Glomerular endothelial cell (primary cell): ENCODE results near the gene HIF3A. TPM values are rescaled to one million over a fixed set of nuclear protein-coding genes. Genes with fewer than 3 reads are reported as not detected.
"Not testable (repeated sequence)": the region's sequence is repeated elsewhere in the genome, so short reads cannot be mapped to it uniquely, and the experiment has no call there.

Experiments
- DNase-seq: peaks from one replicate; pipeline ENCODE4 v3.0.0-alpha.2; 2011; ENCODE audit warnings: low read depth, low spot score; ENCODE audit errors: extremely low read depth
- total RNA-seq: library from RNA; depleted of rRNA; stranded (reverse); fragments of >200 nt; gene quantifications from 2 replicates; pipeline ENCODE4 v1.2.3, GENCODE V29; 2015

Gene HIF3A
- total RNA-seq, 1 donor from 2014 or later = 7.5 TPM

DNA sequence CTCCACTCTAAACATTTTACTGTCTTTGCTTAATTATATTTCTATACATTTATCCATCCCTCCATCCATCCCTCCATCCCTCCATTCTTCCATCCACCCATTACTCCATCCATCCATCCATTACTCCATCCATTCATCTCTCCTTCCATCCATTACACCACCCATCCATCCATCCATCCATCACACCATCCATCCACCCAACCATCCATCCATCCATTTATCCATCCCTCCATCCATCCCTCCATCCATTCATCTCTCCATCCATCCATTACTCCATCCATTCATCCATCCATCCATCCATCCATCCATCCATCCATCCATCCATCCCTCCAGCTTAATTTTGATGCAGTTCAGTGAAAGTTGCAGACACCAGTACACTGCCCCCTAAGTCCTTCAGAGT is 5.0 kb upstream of the HIF3A start:
- DNase-seq = no peak

DNA sequence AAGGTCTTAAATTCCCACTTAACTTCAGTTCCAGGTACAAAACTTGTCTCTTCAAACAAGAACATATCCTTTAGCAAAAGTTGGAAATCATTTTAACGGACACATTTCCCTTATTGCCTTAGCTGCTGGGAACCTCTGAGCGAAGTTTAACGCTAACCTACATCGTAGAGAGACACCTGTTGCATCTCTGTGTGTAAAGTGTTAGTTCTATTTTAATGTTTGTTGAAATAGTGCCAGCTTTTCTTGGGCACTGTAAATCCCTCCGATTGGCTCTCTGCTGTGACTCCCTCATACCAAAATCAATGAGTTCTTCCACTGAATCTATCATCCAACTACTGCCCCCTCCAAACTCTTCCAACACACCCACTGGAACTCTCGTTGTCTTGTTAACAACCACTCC is 2.3 kb upstream of the HIF3A start:
- DNase-seq = no peak

DNA sequence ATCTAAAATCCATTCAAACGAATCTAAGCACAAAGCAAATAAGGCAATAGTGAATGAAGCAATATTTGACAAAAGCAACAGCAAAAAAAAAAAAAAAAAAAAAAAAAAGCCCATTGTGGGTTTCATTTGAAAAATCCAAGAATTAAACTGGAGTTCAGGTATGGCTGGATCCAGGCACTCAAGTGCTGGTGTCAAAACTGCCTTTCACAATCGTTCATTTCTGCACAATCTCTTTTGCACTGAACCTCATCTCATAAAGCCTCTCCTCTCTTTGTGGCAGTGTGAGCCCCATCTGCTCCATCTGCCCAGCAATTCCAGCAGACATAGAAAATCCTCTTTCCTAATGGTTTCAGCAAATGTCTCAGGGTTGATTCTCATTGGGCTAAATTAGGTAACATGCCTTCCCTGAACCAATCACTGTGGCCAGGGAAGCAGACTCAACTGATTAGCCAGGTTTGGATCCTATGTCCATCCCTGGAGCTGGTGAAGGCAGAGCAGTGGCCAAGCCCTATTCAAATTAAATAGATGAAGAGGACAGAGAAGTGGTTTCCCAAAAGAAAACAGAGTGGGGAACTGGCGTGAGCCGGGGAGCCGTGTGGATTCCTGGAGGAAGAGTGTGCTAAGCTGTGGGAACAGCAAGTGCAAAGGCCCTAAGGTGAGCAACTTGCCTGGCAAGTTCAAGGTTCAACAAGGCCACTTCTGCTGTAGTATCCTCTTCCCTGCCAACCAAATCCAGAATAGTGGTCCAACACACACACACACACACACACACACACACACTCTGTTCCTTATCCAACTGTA is 1.2 kb upstream of the HIF3A start:
- no peak for DNase-seq

DNA sequence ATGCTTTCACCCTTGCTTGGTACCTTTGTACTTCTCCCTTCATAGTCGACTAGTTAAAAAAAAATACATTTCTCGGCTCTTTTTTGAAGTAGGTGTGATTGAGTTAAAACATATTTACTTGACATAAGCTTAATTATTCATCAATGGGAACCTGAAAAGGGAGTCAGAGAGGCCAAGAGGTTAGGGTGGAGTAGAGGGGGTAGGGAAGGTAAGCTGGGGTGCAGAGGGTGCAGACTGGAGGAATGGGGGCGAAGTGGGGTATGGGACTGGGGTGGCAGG is 701 bp upstream of the HIF3A start:
- no peak for DNase-seq

DNA sequence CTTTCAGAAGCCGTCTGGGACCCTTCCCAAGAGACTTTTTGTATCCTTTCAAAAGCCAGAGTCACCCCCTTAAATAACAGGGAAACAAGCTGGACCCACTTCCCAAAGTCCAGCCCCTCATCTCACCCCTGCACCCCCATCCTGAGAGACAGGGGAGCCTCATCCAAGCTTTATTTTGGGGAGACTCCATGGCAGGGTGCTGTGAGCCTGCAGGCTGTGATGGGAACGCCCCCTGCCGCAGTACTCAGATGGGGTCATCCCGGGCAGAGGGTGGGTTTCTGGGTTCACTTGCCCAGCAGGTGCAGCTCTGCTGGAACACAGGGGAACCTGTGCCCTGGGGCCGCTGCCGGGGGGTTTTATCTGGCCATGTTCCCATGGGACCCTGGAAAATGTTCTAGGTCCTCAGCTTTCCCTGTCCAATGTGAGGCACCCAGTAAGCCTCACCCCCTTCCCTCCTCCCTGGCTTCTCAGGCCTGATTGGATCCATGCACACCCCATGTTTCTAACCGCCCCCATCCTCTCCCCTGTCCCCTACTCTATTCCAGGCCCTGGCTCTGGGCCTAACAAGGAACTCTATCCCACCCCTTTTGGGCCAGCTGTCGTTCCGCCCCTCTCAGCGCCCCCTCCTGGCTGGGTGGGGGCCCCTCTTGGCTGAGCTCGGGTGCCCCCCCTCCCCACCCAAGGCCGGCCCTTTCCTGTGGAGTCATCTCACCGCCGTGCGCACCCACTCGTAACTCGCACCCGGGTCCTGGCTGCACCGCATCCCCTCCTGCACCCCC is 1.0 kb downstream of the HIF3A start:
- no peak for DNase-seq

DNA sequence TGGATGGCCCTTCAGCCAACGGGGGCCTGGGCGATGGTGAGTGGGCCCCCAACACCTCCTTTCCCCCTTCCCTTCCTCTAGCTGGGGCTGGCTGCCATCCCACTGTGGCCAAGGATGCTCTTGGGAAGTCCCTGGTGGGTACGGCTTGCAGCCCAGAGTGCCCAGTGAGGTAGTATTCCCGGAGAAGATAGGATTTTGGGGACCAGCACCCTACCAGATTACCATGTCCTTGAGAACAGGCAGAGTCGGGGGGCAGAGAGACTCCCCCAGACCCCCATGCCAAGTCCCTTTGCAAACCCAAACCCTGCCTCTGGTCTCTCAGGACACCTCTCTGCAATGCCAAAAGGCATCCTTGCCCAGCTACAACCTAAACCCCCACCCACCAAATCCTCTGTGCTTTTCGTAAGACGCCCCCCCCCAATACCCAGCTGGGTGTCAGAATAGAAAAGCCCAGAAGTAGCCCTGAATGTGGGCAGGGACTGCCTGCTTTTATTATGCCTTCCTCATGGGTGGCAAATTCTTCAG is 1.7 kb downstream of the HIF3A start:
- no peak for DNase-seq

DNA sequence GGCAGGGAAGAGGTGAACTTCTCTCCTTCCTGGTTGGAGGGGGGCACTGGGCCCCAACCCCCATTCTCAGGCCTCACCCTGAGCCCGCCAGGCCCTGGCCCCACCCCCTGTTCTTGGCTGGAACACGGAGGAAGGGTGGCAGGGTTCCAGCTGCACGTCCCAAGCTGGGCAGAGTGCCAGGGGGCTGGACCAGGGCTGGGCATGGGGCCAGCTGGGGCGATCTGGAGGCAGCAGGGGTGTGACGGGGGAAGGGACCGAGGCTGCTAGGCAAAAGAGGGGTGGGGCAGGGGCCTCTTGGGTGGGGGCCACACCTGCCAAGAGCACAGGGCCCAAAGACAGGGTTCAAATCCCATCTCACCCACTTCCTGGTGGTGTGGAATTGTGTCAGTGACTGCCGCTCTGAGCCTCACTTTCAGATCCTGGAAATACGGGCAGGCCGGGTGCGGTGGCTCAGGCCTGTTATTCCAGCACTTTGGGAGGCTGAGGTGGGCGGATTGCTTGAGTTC is 2.2 kb downstream of the HIF3A start:
- DNase-seq = peak; percentile 61

DNA sequence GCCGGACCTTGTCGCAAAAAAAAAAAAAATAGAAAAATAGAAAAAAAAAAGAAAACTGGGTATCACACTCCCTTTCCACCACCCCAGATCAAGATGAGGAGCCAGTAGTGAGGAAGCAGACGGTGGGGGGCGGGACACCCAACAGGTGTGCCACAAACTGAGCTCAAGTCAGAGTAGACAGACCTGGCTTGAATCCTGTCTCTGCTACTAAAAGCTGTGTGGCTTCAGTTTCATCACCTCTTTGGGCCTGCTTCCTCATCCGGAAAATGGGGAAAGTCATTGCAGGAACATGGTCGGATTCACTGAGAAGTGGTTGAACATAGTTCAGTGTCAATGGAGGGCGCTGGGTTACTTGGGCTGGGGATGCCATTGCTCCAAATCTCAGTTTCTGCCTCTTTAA is 2.9 kb downstream of the HIF3A start:
- no peak for DNase-seq

DNA sequence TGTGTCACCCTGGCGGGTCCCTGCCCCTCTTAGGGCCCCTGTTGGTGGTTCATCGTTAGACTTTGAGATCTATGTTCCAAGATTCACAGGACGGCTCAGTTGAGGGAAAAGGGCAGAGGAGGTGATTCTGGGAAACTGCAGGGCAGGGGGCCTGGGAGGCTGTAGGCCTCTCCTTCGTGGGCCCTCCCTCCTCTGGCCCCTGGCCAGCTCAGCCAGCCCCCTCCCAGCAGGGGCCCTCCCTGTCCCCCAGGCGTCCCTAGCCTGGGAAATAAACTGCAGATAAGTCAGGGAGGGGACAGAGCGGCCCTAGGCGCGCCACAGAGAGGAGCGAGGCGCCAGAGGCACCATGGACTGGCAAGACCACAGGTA is 6.5 kb downstream of the HIF3A start:
- DNase-seq = no peak

DNA sequence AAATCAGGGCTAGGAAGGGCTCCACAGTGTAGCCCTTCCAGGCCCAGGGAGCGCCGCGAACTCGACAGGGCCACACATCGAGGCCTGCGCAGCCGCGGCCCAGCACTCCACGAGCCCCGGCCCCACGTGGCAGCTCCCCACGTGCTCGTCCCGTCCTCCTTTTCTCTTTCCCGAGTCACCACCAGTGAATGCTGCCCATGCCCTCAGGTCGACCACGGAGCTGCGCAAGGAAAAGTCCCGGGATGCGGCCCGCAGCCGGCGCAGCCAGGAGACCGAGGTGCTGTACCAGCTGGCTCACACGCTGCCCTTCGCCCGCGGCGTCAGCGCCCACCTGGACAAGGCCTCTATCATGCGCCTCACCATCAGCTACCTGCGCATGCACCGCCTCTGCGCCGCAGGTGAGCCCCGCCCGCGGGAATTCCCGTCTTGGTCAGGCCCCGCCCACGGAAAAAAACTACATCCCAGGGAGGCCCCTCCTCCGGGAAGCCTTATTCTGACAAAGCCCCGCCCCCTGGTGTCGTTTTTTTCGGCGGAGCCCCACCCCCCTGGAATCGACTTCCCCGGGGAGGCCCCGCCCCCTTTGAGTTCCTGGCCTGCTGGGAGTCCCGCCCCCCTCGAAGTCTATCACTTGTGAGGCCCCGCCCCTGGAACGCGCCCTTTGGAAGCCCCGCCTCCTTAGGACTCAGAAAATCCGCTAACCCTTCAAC is 7.0 kb downstream of the HIF3A start:
- no peak for DNase-seq

DNA sequence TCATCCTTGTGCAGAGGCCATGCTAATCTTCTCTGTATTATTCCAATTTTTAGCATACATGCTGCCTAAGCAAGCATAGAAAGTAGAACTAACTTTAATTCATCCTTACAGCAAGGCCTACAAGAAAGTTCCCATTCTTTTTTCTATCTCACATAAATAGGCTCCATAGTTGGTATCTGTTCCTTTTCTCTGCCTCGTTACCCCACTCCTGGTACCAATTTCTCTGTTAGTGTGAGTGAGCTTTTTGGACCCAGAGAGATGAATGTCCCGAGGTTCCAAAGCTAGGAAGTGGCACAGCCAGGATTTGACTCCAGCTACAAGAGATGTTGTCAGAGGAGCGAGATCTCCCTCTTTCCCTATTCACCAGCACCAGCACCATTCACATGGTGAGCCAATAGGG is 9.7 kb downstream of the HIF3A start:
- no peak for DNase-seq

DNA sequence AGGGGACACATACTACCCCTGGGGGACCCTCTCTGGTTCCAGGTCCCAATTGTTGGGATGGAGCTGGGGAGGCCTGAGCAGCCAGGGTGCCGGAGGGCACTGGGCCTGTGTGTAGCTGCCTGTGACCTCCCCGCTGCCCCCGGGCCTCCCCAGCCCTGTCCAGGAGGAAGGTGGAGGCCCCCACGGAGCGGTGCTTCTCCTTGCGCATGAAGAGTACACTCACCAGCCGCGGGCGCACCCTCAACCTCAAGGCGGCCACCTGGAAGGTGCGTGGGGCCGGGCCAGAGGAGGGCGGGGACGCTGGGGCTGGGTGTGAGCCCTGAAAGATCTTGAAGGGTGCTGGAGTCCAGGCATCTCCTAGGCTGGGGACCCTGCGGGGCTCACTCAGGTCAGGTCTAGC is 11.7 kb downstream of the HIF3A start:
- no peak for DNase-seq

DNA sequence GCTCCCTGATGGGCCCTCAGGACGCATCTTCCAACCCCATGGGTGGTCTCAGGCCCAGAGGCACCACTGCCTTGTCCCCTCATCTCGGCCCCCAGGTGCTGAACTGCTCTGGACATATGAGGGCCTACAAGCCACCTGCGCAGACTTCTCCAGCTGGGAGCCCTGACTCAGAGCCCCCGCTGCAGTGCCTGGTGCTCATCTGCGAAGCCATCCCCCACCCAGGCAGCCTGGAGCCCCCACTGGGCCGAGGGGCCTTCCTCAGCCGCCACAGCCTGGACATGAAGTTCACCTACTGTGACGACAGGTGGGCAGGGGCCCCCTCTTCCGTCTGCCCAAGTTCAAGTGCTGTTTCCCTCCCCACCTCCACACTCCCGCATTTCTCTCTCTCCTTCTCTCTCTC is 12.2 kb downstream of the HIF3A start:
- DNase-seq = no peak

DNA sequence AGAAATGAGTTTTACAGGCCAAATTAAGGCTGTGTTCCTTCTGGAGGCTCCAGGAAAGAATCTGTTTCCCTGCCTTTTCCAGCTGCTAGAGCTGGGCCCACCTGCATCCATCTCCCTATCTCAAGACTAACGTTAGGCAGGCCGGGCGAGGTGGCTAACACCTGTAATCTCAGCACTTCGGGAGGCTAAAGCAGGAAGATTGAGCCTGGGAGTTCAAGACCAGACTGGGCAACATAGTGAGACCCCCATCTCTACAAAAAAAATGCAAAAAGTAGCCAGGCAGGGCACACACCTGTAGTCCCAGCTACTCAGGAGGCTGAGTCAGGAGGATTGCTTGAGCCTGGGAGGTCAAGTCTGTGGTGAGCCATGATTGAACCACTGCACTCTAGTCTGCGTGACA is 14.6 kb downstream of the HIF3A start:
- DNase-seq = no peak

DNA sequence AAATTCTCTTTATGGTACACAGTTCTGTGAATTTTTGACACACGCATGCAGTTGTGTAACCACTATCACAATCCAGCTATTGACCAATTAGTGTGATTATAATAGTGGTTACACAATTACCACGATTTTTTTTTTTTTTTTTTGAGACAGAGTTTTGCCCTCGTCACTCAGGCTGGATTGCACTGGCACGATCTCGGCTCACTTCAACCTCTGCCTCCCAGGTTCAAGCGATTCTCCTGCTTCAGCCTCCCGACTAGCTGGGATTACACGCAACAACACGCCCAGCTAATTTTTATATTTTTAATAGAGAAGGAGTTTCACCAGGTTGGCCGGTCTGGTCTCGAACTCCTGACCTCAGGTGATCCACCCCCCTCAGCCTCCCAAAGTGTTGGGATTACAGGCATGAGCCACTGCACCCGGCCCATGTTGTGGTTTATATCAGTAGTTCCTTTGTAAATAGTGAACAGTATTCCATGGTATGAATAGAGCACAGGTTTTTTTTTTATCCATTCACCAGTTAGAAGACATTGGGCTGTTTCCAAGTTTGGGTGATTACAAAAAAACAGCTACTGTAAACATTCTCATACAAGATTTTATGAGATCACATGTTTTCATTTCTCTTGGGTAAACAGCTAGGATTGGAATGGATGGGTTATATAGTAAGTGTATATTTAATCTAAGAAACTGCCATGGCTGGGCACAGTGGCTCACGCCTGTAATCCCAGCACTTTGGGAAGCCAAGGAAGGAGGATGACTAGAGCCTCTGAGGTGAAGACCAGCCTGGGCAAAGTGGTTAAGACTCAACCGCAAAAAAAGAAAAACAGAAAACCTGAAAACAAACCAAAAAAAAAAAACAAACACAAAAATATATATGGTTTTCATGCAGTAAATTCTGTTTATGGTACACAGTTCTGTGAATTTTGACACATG is 17.0 kb downstream of the HIF3A start:
- DNase-seq = not testable (repeated sequence)

DNA sequence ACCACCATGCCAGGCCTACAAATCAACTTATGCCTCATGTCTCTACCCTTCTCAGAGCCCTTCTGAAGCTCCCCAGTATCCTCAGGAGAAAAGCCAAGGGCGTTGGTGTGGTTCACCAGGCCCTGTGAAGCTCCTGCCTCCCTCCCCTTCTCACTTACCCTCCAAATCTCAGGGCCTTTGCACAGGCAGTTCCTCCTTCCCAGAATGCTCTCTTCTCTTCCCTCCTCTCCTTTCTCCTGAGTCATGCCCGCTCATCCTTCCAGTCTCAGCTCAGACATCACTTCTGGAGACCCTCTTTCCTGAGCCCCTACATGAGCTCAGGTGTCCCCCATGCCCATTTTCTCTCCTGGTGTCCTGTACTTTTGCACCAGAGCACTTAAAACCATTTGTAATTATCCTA is 20.5 kb downstream of the HIF3A start:
- DNase-seq = no peak

DNA sequence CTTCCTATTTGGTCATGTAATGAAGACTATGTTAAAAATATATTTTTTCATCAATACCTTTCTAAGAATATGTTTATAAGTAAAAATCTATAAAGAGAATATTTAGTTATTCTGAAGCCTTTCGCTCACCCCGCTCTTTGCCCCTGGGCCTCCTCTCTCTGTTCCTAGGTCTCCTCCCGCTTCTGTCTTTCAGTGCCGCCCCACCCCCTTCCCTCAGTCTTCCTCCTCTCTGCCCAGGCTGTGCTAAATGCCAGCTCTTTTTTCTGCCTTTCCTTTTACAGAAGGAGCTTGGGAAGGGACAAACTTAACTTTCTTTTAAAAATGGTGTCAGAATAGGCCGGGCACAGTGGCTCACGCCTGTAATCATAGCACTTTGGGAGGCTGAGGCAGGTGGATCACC is 22.8 kb downstream of the HIF3A start:
- no peak for DNase-seq

DNA sequence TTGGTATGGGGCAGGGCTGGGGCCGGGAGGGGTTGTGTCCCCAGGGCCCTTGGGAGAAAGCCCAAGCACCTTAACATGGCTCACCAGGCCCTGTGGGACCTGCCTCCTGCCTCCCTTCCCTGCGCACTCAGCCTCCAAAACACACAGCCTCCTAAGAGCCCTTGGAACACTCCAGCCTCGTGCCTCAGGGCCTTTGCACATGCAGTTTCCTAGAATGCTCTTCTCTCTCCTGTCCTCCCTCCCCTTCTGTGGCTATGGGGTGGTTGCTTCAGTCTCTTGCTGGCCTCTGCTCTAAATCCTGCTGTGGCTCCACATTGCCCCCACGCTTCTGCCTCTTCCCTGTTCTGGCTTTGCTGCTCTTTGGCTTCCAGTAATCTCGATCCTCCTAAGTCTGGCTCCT is 23.7 kb downstream of the HIF3A start:
- DNase-seq = no peak

DNA sequence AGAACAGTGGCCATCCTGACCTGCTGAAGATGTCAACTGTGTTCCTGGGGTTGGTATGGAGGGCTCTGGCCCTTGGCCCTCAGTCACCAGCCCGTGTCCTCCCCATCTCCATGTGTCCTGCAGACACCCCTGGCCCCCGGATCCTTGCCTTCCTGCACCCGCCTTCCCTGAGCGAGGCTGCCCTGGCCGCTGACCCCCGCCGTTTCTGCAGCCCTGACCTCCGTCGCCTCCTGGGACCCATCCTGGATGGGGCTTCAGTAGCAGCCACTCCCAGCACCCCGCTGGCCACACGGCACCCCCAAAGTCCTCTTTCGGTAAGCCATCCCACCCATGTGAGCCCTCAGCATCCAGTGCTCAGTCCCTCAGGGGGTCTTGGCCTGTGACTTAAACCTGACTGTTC is 24.8 kb downstream of the HIF3A start:
- DNase-seq = no peak

DNA sequence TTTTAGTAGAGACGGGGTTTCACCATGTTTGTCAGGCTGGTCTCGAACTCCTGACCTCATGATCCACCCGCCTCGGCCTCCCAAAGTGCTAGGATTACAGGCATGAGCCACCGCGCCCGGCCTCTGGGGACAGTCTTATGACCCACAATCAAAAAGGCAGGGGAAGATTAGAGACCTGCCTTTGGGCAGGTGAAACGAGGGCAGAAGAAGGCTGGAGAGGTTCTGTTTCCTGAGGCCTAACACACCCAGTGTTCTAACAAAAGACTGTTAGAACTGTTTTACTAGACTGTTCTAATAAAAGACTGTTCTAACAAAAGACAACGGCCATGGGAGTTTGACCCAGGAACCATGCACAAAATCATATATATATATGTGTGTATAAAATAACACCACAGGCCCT is 26.4 kb downstream of the HIF3A start:
- not testable (repeated sequence) for DNase-seq
